ENCODE results near the gene LSAMP.

- TF ChIP-seq CTCF (conservative IDR thresholded peaks at IDR 0.05; ENCODE audit: low read depth, low read length) = no peak
- no peak for TF ChIP-seq EZH2 (IDR thresholded peaks at IDR 0.05; ENCODE audit: borderline replicate concordance, low read depth, low read length, poor library complexity, severe bottlenecking)
Measured at GRCh38 chr3:116050311-116050915, 394.9 kb downstream of the LSAMP start.

Data from A673 (cell line).